ENCODE measurements around the gene LENEP.

LENEP gene

GRCh38 chr1:154999571-155000410, 6.4 kb downstream of the LENEP start:
- DNase-seq (ENCODE audit: low read depth), result peak; percentile 72

- no peak for DNase-seq (ENCODE audit: low read depth)
These were observed 7.0 kb downstream of the LENEP start for GRCh38 chr1:155000411-155000725.

GRCh38 chr1:155000726-155001424, 7.5 kb downstream of the LENEP start:
- peak; percentile 85 for DNase-seq (ENCODE audit: low read depth)

GRCh38 chr1:155001425-155001674, 8.0 kb downstream of the LENEP start:
- no peak for DNase-seq (ENCODE audit: low read depth)

GRCh38 chr1:155001675-155002463, 8.5 kb downstream of the LENEP start:
- peak; percentile 98 for DNase-seq (ENCODE audit: low read depth)

GRCh38 chr1:155002464-155003226, 9.3 kb downstream of the LENEP start, which contains the start of gene ZBTB7B:
TSS of gene ZBTB7B (plus strand) at chr1:155002802. CDS start at chr1:155014661, 11,859 bp downstream.
- DNase-seq (ENCODE audit: low read depth), result no peak

- DNase-seq (ENCODE audit: low read depth), result no peak
These were observed 9.9 kb downstream of the LENEP start for GRCh38 chr1:155003227-155003765.

GRCh38 chr1:155003766-155004351, 10.5 kb downstream of the LENEP start:
- DNase-seq (ENCODE audit: low read depth), result no peak

- DNase-seq (ENCODE audit: low read depth), result no peak
These were observed 11.1 kb downstream of the LENEP start for GRCh38 chr1:155004352-155005075.

- no peak for DNase-seq (ENCODE audit: low read depth)
These were observed 12.0 kb downstream of the LENEP start for GRCh38 chr1:155005076-155006011.

GRCh38 chr1:155006601-155007101, 13.3 kb downstream of the LENEP start:
- no peak for DNase-seq (ENCODE audit: low read depth)

- DNase-seq (ENCODE audit: low read depth), result no peak
These were observed 14.0 kb downstream of the LENEP start for GRCh38 chr1:155007251-155007828.

GRCh38 chr1:155008015-155008941, 14.9 kb downstream of the LENEP start:
- DNase-seq (ENCODE audit: low read depth), result peak; percentile 65

GRCh38 chr1:155009221-155009711, 15.9 kb downstream of the LENEP start:
- no peak for DNase-seq (ENCODE audit: low read depth)

GRCh38 chr1:155009742-155010141, 16.4 kb downstream of the LENEP start:
- no peak for DNase-seq (ENCODE audit: low read depth)

- DNase-seq (ENCODE audit: low read depth), result no peak
These were observed 17.0 kb downstream of the LENEP start for GRCh38 chr1:155010211-155010918.

- DNase-seq (ENCODE audit: low read depth), result no peak
These were observed 17.6 kb downstream of the LENEP start for GRCh38 chr1:155011004-155011416.

All from activated T-cell treated with anti-CD3 and anti-CD28 coated beads for 48 hours (primary cell).